HG03108 (cell line): Measurements from ENCODE around the gene ADGRD2.

Experiments
- ATAC-seq: cut with Tn5 transposase; IDR thresholded peaks from one replicate; pipeline ENCODE4 v1.9.1; 2021; ENCODE audit warnings: moderate library complexity; ENCODE audit not compliant: unreplicated experiment

The ADGRD2 gene

GRCh38 chr9:124495126-124496074 is 45.1 kb downstream of the ADGRD2 start:
- ATAC-seq, result no peak

- no peak for ATAC-seq
Measured at GRCh38 chr9:124496075-124496449, 45.8 kb downstream of the ADGRD2 start.

DNA sequence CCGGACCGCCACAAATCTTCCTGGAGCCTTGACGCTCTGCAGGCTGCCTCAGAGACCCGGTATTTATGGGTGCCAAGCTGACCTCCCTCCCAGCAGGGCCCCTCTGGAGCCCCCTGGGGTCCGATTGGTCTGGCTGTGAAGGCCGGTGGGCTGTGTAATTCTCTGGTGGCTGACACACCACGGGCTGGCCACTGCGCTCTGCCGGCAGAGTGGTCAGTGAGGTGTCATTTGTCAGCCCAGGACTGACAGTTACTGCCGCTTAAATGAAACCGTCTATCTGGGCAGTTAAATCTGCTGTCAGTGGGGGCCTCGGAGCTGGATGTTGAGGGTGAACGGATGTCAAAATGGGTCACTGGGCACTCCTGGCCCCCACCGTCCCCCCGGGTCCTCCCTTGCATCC is 46.2 kb downstream of the ADGRD2 start:
- ATAC-seq, result no peak

DNA sequence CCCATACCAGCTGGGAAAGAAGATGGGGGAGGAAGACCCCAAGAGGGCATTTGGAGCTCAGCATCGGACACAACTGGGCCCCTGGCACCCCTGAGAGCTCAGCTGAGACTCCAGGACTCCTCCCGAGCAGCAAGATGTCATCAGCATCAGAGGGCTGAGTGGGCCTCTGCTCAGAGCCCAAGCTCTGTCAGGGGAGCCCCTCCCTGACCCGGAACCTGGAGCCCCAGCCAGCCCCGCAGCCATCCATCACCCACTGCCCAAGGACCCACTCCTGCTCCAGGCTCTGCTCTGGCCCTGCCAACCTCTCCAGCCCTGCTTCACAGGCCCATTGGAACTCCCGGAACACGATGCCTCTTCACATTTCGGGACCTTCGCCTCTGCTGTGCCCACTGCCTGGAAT is 47.2 kb downstream of the ADGRD2 start:
- no peak for ATAC-seq

GRCh38 chr9:124498040-124498439 is 47.8 kb downstream of the ADGRD2 start:
- no peak for ATAC-seq

GRCh38 chr9:124498499-124499146 is 48.4 kb downstream of the ADGRD2 start:
- no peak for ATAC-seq

GRCh38 chr9:124499216-124499615 is 49.0 kb downstream of the ADGRD2 start:
- no peak for ATAC-seq

DNA sequence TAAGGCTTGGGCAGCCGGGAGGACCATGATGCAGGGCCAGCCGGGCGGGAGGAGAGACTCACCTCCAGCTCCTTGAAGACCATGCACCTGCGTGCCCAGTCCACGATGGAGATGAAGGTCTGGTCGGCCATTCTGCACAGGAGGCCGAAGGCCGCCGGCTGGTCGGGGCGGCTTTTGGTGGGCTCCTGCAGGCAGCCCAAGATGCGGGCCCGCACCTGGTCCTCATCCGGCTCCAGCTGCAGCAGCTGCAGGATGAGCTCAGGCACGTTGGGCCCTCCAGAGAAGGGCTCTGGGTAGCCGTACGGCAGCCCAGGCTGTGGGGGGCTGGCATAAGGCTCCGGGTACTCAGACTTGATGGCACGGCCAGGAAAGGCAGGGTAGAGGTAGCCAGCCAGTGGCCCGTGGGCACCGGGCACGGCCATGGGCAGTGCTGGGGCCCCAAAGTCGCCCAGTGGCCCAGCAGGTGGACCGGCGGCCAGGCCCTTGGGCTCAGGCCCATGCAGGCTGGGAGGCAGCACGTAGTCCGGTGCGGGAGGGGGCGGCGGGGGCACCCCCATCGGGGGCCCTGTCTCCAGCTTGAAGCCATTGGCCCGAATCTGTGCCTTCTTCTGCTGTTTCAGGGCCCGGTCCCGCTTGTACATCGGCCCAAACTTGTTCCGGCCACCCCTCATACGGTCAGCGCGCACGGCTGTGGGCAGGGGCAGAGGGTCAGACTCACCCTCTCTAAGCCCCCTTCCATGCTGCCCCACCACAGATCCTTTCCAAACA is 50.0 kb downstream of the ADGRD2 start:
- ATAC-seq, result no peak

DNA sequence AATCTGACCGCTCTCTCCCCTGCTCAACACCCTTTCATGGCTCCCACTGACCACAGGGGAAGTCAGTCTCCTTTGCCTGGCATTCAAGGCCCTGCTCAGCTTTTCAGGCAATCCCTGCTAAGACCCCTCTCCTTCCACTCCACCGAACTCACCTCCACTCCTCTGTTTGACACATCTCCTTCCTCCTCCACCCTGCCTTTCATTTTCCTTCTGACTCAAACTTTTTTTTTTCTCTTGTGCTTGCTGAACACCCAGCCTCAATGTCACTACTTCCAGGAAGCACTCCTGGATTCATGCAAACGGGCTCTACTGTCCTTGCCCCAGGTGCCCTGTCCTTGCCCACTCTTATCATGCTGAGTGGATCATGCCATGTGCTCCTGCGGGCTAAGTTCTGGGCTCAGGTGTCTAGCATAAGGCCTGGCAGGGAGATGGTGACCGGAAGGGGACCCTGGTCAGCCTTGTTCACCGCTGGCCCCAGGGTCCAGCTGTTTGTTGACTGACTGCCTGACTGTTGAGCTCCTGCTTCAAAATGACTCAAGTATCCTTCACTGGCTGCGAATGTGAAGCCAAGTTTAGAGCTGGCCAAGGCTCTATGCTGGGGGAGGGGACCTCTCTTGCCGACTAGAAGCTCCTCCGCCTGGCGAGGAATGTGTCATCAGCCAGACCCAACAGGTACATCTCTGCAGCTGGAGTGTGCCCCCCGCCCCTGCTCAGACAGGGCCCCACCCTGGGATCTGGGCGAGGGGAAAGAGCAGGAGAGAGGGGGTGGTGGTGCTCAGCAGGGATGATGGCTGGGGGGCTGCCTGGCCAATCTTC is 50.8 kb downstream of the ADGRD2 start:
- ATAC-seq, result no peak

GRCh38 chr9:124501771-124502320 is 51.6 kb downstream of the ADGRD2 start:
- no peak for ATAC-seq

DNA sequence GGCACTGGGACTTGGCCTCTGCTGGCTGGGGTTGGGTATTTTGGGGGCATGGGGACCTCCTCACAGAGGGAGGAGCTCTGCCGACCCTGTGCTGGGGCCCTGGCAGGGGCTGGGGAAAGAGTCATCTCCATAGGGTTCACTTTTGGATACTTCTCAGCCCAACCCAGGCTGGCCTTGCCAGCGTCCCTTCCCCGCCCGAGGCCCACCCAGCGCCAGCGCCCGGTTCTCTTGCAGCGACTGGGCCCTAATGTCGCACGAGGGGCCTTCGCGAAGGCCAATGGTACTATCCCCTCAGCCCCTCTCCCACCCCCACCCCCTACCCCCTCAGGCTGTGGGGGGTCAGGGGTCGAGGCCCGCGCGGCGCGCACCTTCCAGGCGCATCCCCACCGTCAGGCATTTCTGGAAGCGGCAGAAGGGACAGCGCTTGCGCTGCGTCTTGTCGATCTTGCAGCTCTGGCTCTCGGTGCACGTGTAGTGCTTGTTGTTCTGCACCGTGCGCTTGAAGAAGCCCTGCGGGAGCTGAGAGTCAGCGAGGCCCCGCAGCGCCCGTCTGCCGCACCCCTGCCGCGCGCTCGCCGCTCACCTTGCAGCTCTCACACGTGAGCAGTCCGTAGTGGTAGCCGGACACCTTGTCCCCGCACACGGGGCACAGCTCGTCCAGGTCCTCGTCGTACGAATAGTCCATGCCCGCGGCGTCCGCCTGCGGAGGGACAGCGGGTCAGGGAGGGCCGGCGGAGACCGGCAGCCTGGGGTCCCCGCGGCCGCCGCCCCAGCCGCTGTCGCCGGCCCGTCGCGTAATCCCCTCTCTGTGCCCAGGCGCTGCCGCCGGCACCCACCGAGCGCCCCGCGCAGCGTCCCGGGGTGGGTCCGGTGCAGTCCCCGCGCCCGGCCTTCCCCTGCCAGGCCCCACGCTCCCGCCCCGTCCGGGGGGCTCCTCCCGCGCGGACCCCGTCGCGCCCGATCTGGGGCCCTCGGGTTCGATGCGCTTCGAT is 52.8 kb downstream of the ADGRD2 start:
- ATAC-seq, result no peak

GRCh38 chr9:124503713-124504529 is 53.7 kb downstream of the ADGRD2 start:
- no peak for ATAC-seq

GRCh38 chr9:124504530-124505005 is 54.3 kb downstream of the ADGRD2 start:
- no peak for ATAC-seq

GRCh38 chr9:124505006-124505900 is 55.0 kb downstream of the ADGRD2 start:
- no peak for ATAC-seq

GRCh38 chr9:124505901-124506346 is 55.7 kb downstream of the ADGRD2 start:
- no peak for ATAC-seq

DNA sequence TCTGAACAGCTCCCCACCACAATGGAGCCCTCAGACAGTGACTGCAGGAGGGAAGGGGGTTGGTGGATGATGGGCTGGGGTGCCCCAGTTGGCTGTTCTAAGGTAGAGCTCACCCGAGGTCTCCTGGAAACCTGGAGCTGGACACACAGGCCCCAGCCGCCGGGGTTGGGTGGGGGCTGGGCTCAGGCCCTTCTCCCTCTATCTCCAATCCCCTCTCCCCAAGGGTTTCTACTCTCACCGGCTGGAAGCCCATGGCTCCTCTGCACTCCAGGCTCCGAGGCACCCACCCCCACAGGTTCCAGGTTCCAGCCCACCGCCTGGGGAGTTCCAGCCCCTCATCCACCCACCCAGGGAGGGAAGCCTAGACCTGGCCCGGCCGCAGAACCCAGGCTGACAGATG is 56.2 kb downstream of the ADGRD2 start:
- ATAC-seq, result no peak
